ENCODE measurements around the gene TM9SF1. TPM values are rescaled to one million over a fixed set of nuclear protein-coding genes. Genes with fewer than 3 reads are reported as not detected.

Gene TM9SF1
- polyA plus RNA-seq, 3 donors: 14.6 to 56.0 (median 51.1) TPM

DNA sequence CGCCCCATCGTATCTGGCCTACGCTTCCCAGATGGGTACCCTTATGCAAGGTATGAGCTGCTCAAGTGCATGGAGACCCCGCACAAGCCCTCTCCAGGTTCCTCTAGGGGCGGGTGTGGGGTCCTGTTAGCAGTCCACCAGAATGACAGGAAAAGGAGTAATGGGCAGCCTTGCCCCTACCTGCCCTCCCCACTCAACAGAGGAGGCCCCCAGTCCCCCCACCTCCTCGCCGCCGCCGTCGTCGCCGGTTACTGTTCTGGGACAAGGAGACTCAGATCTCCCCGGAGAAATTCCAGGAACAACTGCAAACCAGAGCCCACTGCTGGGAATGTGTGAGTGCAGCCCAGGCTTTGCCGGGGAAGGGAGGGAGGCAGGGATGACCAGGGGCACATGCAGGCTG is 17.4 kb downstream of the TM9SF1 start:
- Histone ChIP-seq H3K36me3 (replicated peaks in 1 of 2; ENCODE audit: control insufficient read depth in 1 of 2, insufficient read depth in 2 of 2, low read length in 2 of 2) (peaks cover 73 to 90% of the 10 kb centered on the region in 2 donors), H4K20me1 (ENCODE audit: insufficient read depth, low read length) (peaks cover 5% of the 10 kb centered on the region), H3K4me1 (ENCODE audit: control insufficient read depth in 1 of 2, insufficient read depth in 2 of 2, low read length in 2 of 2) (no peaks in the 10 kb centered on the region), H3K4me3 (replicated peaks in 1 of 3; ENCODE audit: low read depth in 2 of 3, low read length in 3 of 3) (no peak overlapping the region), H3K79me2 (ENCODE audit: insufficient read depth, low read length) (no peaks in the 10 kb centered on the region), H2AFZ (ENCODE audit: insufficient read depth, low read depth, low read length, poor library complexity, severe bottlenecking) (no peak overlapping the region), H3K27ac (ENCODE audit: low read depth in 1 of 2, low read length in 2 of 2) (no peak overlapping the region), H3K9me3 (replicated peaks in 1 of 2; ENCODE audit: control insufficient read depth in 1 of 2, insufficient read depth in 1 of 2, low read length in 2 of 2) (no peaks in the 10 kb centered on the region), H3K4me2 (replicated peaks; ENCODE audit: extremely low read depth, low read length, poor library complexity, severe bottlenecking) (no peak overlapping the region), H3K9ac (ENCODE audit: insufficient read depth, low read length, poor library complexity, severe bottlenecking) (no peak overlapping the region), H3K27me3 (ENCODE audit: control insufficient read depth in 2 of 2, insufficient read depth in 2 of 2, low read length in 2 of 2) (no peaks in the 10 kb centered on the region)
- H3K27ac Mint-ChIP-seq: no peak overlapping the region
- H3K36me3 Mint-ChIP-seq: peaks cover 80 to 98% of the 10 kb centered on the region in 2 donors
- 100% methylated on average over 10 of the region's 14 CpGs for WGBS (ENCODE audit: insufficient coverage)
- DNase-seq: no peak
- no peaks in the 10 kb centered on the region for H3K9me3 Mint-ChIP-seq
- H3K4me1 Mint-ChIP-seq: no peaks in the 10 kb centered on the region
- H3K4me3 Mint-ChIP-seq: no peak overlapping the region
- TF ChIP-seq, protein P1, sequence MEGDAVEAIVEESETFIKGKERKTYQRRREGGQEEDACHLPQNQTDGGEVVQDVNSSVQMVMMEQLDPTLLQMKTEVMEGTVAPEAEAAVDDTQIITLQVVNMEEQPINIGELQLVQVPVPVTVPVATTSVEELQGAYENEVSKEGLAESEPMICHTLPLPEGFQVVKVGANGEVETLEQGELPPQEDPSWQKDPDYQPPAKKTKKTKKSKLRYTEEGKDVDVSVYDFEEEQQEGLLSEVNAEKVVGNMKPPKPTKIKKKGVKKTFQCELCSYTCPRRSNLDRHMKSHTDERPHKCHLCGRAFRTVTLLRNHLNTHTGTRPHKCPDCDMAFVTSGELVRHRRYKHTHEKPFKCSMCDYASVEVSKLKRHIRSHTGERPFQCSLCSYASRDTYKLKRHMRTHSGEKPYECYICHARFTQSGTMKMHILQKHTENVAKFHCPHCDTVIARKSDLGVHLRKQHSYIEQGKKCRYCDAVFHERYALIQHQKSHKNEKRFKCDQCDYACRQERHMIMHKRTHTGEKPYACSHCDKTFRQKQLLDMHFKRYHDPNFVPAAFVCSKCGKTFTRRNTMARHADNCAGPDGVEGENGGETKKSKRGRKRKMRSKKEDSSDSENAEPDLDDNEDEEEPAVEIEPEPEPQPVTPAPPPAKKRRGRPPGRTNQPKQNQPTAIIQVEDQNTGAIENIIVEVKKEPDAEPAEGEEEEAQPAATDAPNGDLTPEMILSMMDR (IDR thresholded peaks at IDR 0.05): no peak
- H3K27me3 Mint-ChIP-seq (ENCODE audit: low read depth in 3 of 3): peaks cover 0 to 4% (median 2%) of the 10 kb centered on the region in 3 donors
- intact Hi-C loops (cut with micrococcal nuclease): no loop called here

DNA sequence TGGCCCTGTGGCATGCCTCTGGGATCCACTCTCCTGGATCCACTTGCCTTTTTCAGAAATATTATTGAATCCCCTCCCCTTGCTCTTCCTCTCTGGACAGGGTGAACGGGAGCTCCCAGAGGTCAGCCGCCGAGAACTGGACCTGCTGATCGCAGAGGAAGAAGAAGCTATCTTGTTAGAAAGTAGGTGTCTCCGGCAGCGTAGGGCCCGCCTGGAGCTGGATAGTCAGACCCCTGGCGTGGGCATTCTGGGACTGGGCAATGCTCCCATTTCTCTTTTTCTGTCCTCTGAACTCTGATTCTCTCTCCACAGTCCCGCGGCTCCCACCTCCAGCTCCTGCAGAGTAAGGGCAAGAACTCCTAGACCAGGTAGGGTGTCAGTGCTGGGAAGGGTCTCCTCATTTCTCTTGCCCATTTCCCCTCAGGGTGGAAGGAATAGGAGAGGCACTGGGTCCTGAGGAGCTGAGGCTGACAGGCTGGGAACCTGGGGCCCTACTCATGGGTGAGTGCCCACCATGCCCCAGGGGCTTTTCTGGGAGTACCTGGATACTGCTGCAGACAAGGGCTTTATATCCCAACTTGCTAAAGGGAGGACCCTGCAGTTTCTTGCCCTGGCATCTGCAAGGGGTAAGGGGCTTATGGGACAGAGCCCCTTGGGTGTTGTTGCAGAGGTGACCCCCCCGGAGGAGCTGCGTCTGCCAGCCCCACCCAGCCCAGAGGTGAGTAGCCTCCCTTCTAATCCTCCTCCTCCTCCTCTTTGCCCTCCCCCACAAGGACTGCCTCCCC is 18.0 kb downstream of the TM9SF1 start:
- peaks cover 67 to 86% of the 10 kb centered on the region in 2 donors for H3K36me3 ChIP-seq (replicated peaks in 1 of 2; ENCODE audit: control insufficient read depth in 1 of 2, insufficient read depth in 2 of 2, low read length in 2 of 2)
- H3K27me3 Mint-ChIP-seq (ENCODE audit: low read depth in 3 of 3): peaks cover 1 to 4% (median 3%) of the 10 kb centered on the region in 3 donors
- H3K9ac ChIP-seq (ENCODE audit: insufficient read depth, low read length, poor library complexity, severe bottlenecking): no peak overlapping the region
- no peaks in the 10 kb centered on the region for H3K27me3 ChIP-seq (ENCODE audit: control insufficient read depth in 2 of 2, insufficient read depth in 2 of 2, low read length in 2 of 2)
- no peak for DNase-seq
- H2AFZ ChIP-seq (ENCODE audit: insufficient read depth, low read depth, low read length, poor library complexity, severe bottlenecking): no peak overlapping the region
- H3K36me3 Mint-ChIP-seq: peaks cover 79 to 95% of the 10 kb centered on the region in 2 donors
- no peak overlapping the region for H3K27ac Mint-ChIP-seq
- H3K27ac ChIP-seq (ENCODE audit: low read depth in 1 of 2, low read length in 2 of 2): no peak overlapping the region
- no CpG with 5 or more reads among the region's 12 CpGs for WGBS (ENCODE audit: insufficient coverage)
- H4K20me1 ChIP-seq (ENCODE audit: insufficient read depth, low read length): peaks cover 11% of the 10 kb centered on the region
- H3K9me3 Mint-ChIP-seq: no peaks in the 10 kb centered on the region
- no peaks in the 10 kb centered on the region for H3K9me3 ChIP-seq (replicated peaks in 1 of 2; ENCODE audit: control insufficient read depth in 1 of 2, insufficient read depth in 1 of 2, low read length in 2 of 2)
- TF ChIP-seq, protein P1 (IDR thresholded peaks at IDR 0.05): no peak
- no peak overlapping the region for H3K4me2 ChIP-seq (replicated peaks; ENCODE audit: extremely low read depth, low read length, poor library complexity, severe bottlenecking)
- peaks cover 2 to 5% of the 10 kb centered on the region in 2 donors for H3K4me1 ChIP-seq (ENCODE audit: control insufficient read depth in 1 of 2, insufficient read depth in 2 of 2, low read length in 2 of 2)
- peaks cover 3% of the 10 kb centered on the region for H3K4me1 Mint-ChIP-seq
- H3K4me3 Mint-ChIP-seq: no peak overlapping the region
- H3K4me3 ChIP-seq (replicated peaks in 1 of 3; ENCODE audit: low read depth in 2 of 3, low read length in 3 of 3): no peak overlapping the region
- no peaks in the 10 kb centered on the region for H3K79me2 ChIP-seq (ENCODE audit: insufficient read depth, low read length)
- intact Hi-C loops (cut with micrococcal nuclease): no loop called here

All from CD14-positive monocyte (primary cell).